Right lobe of liver (tissue), 4 donors: ENCODE results near the gene PLEKHM1.

Experiments used
- CTCF ChIP-seq, 4 donors: fragments of 200-600 bp in 3 of 4; fragments of 450-650 bp in 1 of 4; IDR thresholded peaks; one replicate each; pipeline versions ENCODE4 v1.5.1 to v1.8.0; 2016 to 2022; ENCODE audit warnings: antibody characterized with exemption in 4 of 4, mild to moderate bottlenecking in 2 of 4
- POLR2A ChIP-seq: fragments of 450-650 bp; IDR thresholded peaks from one replicate; pipeline ENCODE4 v1.6.1; 2017; ENCODE audit warnings: antibody characterized with exemption, mild to moderate bottlenecking
- donor health status: DM: no; HTN: no; CAD: no.
- donor health status: DM: no; HTN: no; CAD: no.
- donor health status: DM: no; HTN: yes; CAD: no.

- TF ChIP-seq CTCF (IDR thresholded peaks at IDR 0.05): no peak
- peak; percentile 21 for TF ChIP-seq POLR2A
These were observed 58.8 kb downstream of the PLEKHM1 start for GRCh38 chr17:45431531-45432404.
